HEK293T (cell line): ENCODE measurements around the gene TEX2.

Experiments used
- ELF4 ChIP-seq: fragments of 450-650 bp; IDR thresholded peaks from 2 replicates; pipeline ENCODE4 v1.6.1; 2017; ENCODE audit warnings: antibody characterized with exemption
- HDGF ChIP-seq: fragments of 450-650 bp; IDR thresholded peaks from 2 replicates; pipeline ENCODE4 v1.6.1; 2017; ENCODE audit warnings: antibody characterized with exemption, borderline replicate concordance
- SP1 ChIP-seq: fragments of 450-650 bp; IDR thresholded peaks from 2 replicates; pipeline ENCODE4 v1.6.1; 2017

DNA sequence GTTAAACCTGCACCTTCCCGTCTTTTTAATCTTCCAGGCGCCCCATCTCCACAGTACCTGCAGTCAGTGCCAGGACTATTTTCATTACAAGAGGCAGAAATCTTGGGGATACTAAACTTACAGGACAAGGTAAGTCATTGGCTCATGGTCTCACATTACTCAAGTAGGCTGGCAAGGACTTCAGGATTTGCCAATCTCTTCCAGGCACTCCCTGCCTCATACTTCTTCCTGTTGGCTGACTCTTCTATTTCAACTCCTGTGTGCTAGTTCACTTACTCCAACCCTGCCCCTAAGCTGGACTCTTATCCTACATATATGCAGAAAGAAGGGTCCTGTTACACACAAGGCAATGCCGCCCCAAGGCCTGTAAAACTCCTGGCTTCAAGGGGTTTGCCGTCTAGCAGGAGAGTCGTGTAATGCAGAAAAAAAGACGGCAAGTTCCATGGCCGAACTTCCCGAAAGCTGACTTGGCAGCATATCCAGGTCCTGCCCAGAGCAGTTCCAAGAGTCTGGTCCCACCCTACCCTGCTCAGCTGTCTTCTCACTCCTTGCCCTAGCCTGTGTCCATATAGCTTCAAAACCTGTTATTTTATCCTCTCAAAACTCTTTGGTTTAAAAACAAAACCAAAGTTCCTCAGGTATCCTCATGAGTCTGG, 147.9 kb downstream of the TEX2 start:
- TF ChIP-seq SP1 (no peak), ELF4 (no peak), HDGF (no peak)
